Measurements from ENCODE around the gene ANGPT4.

Gene ANGPT4, protein sequence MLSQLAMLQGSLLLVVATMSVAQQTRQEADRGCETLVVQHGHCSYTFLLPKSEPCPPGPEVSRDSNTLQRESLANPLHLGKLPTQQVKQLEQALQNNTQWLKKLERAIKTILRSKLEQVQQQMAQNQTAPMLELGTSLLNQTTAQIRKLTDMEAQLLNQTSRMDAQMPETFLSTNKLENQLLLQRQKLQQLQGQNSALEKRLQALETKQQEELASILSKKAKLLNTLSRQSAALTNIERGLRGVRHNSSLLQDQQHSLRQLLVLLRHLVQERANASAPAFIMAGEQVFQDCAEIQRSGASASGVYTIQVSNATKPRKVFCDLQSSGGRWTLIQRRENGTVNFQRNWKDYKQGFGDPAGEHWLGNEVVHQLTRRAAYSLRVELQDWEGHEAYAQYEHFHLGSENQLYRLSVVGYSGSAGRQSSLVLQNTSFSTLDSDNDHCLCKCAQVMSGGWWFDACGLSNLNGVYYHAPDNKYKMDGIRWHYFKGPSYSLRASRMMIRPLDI

DNA sequence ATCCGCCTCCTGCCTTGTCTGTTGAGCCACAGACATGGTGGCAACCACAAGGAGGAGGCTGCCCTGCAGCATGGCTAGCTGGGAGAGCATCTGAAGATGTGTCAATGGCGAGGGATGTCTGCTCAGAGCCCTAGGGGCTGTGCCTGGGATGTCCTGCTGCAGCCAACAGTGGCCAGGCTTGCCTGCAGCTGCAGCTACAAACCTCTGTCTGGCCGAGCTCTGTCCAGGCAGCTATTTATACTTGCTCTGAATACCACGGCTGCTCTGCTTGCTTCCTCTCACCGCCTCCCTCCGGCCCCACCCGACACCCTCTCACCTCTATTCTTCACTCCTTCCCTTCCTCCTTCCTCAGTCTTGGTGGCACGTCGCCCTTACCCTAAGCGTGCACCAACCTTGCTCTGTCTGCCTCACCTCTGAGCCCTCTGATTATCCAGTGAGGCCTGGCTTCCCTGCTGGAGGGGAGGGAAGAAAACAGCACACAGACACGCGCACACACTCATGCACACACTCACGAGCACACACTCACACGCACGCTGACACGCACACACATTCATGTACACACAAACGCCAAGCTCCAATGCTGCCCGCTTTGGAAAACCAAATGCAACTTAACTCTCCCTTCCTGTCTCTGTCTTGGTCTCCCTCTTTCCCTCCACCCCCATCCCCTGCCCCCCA lies at the start of gene ANGPT4:
Gene ANGPT4, minus strand, starts transcription at position 210 of the 675 bp plus-strand sequence. Its CDS starts 120 bp downstream, at position 90.
- H3K4me3 ChIP-seq (ENCODE audit: low read length) = no peak within 1 kb of the TSS
- TF ChIP-seq, protein P1, sequence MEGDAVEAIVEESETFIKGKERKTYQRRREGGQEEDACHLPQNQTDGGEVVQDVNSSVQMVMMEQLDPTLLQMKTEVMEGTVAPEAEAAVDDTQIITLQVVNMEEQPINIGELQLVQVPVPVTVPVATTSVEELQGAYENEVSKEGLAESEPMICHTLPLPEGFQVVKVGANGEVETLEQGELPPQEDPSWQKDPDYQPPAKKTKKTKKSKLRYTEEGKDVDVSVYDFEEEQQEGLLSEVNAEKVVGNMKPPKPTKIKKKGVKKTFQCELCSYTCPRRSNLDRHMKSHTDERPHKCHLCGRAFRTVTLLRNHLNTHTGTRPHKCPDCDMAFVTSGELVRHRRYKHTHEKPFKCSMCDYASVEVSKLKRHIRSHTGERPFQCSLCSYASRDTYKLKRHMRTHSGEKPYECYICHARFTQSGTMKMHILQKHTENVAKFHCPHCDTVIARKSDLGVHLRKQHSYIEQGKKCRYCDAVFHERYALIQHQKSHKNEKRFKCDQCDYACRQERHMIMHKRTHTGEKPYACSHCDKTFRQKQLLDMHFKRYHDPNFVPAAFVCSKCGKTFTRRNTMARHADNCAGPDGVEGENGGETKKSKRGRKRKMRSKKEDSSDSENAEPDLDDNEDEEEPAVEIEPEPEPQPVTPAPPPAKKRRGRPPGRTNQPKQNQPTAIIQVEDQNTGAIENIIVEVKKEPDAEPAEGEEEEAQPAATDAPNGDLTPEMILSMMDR (IDR thresholded peaks at IDR 0.05; ENCODE audit: insufficient read depth, low read depth, low read length, missing control alignments) = no peak
- DNase-seq (ENCODE audit: low read depth) = no peak

DNA sequence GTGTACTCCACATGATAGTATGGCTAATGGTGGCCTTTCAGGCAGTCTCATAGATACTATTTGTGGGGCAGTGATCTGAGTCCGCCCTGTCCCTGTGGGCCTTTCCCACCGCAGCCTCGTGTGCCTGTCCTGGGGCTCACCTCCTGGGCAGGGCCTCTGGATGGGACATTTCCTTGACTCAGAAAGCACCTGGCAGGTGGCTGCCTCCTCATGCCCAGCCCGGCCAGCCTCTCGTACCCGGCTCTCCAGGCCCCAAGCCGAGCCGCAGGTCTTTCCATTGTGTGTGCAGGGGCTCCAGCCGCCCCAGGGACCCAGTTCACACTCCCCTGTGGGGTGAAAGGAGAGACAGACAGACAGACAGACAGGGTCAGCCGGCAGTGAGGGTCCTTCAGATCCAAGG lies 47.7 kb upstream of the ANGPT4 start:
- TF ChIP-seq, protein P1 (IDR thresholded peaks at IDR 0.05; ENCODE audit: insufficient read depth, low read depth, low read length, missing control alignments) = no peak
- no peak overlapping the region for H3K4me3 ChIP-seq (ENCODE audit: low read length)
- DNase-seq (ENCODE audit: low read depth) = no peak

DNA sequence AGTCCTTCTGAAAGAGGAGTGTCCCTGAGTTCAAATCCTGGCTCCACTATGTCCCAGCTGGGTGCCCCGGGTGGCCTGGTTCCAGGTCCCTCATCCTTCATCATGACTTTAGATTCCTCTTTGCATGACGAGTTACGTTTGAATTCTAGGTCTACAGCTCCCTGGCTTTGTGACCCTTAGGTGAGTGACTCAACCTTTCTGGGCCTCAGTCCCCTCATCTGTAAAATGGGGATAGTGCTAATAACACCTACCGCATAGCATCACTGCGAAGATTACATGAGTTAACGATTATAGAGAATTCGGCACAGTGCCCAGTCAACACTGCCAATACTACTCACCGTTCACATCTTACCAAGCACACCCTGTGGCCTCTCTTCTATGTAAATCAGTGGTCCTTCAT lies 46.5 kb upstream of the ANGPT4 start:
- DNase-seq (ENCODE audit: low read depth) = no peak
- TF ChIP-seq, protein P1 (IDR thresholded peaks at IDR 0.05; ENCODE audit: insufficient read depth, low read depth, low read length, missing control alignments) = no peak
- no peak overlapping the region for H3K4me3 ChIP-seq (ENCODE audit: low read length)

DNA sequence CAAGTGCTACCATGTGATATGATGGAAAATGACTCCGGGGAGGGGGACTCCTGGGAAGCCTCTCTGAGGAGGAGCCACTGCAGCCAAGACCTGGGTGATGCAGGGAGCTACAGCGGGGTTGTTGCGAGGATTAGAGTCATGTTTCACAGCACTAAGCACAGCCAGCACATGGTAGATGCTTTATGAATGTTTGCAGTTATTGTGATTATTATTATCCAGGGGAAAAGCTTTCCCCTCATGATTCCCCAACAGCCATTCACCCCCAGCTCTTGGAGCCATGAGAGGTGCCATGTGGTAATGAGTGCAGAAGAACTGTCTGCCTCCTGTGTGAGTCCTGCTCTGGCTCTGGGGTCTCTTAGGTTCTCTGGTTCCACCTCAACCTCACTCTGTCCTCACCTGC lies 46.1 kb upstream of the ANGPT4 start:
- DNase-seq (ENCODE audit: low read depth) = no peak
- TF ChIP-seq, protein P1 (IDR thresholded peaks at IDR 0.05; ENCODE audit: insufficient read depth, low read depth, low read length, missing control alignments) = no peak

DNA sequence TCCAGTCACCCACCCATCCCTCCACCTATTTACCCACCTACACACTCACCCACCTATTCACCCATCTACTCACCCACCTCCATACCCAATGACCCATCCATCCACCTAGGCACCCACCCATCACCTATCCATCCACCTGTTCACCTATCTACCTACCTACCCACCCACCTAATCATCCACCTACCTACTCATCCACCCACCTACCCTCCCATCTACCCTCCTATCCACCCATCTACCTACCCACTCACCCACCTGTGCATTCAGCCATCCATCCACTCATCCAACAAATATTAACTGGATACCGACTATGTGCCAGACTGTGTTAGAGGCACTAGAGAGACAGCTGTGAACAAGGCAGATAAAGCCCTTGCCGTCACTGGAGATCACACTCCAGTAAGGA lies 45.6 kb upstream of the ANGPT4 start:
- TF ChIP-seq, protein P1 (IDR thresholded peaks at IDR 0.05; ENCODE audit: insufficient read depth, low read depth, low read length, missing control alignments) = no peak
- H3K4me3 ChIP-seq (ENCODE audit: low read length) = no peak overlapping the region
- DNase-seq (ENCODE audit: low read depth) = no peak

More for the DNA sequence above, 46.1 kb upstream of the ANGPT4 start:
- H3K4me3 ChIP-seq (ENCODE audit: low read length) = no peak overlapping the region

DNA sequence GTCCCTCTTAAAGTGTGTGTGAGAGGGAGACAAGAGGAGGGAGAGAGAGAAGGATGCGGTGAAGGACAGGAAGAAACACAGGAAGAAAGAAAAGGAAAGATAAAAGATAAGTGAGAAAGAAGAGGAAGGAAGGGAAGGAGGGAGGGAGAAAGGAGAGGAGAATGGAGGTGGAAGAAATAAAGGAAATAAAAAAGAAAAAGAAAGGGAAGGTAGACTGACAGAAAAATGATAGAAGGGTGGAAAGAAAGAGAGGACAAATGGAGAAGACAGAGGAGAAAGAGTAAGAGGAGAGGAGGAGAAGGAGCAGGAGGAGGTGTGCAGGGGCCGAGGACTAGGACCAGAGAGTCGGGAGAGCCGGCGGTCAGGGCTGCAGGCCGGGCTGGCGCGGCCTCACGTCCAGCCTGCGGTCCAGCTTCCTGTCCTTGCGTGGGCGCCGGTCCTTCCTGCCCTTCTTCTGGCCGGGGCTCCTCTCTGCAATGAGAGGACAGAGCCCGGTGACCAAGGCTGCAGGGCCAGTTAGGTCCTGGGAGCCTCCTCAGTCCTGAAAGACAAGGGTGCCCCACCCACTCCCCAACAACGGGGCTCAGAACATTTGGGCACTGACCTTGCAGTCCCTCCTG lies 44.0 kb upstream of the ANGPT4 start:
- no peak overlapping the region for H3K4me3 ChIP-seq (ENCODE audit: low read length)
- DNase-seq (ENCODE audit: low read depth) = no peak
- TF ChIP-seq, protein P1 (IDR thresholded peaks at IDR 0.05; ENCODE audit: insufficient read depth, low read depth, low read length, missing control alignments) = no peak

All from epithelial cell of esophagus (primary cell).